Prostate gland (tissue), 2 donors: ENCODE measurements around the gene PLCH2. TPM values are rescaled to one million over a fixed set of nuclear protein-coding genes. Genes with fewer than 3 reads are reported as not detected.

Source experiments
- DNase-seq: peaks from one replicate; pipeline ENCODE4 v3.0.0-alpha.2; 2019; ENCODE audit warnings: low spot score
- H3K27ac ChIP-seq, 2 donors: fragments of 200-600 bp; sonication (generic); 2 replicates each; pipeline ENCODE4 v1.5.1; 2017 to 2019
- H3K27me3 ChIP-seq: fragments of 200-600 bp; sonication (generic); replicated peaks from 2 replicates; pipeline ENCODE4 v1.5.1; 2019; ENCODE audit not compliant: insufficient read depth
- H3K36me3 ChIP-seq, 2 donors: fragments of 200-600 bp; sonication (generic); 1 replicate in 1 of 2; 2 replicates in 1 of 2; pipeline versions ENCODE4 v1.5.1 to v1.8.1; 2017 to 2019
- H3K4me1 ChIP-seq: fragments of 200-600 bp; sonication (generic); replicated peaks from 2 replicates; pipeline ENCODE4 v1.5.1; 2019
- H3K4me3 ChIP-seq, 2 donors: fragments of 200-600 bp; sonication (generic); 2 replicates each; pipeline ENCODE4 v1.5.1; 2017 to 2019
- H3K9me3 ChIP-seq: fragments of 200-600 bp; sonication (generic); 2 replicates; pipeline ENCODE4 v1.5.1; 2017
- POLR2A ChIP-seq: fragments of 450-650 bp; IDR thresholded peaks from one replicate; pipeline ENCODE4 v1.6.1; 2016; ENCODE audit warnings: antibody characterized with exemption, mild to moderate bottlenecking
- POLR2AphosphoS5 ChIP-seq: sonication (generic); formaldehyde crosslinking; IDR thresholded peaks from one replicate; pipeline ENCODE4 v1.6.1; 2017; ENCODE audit warnings: antibody characterized with exemption
- WGBS: methylation state at CpG from one replicate; pipeline ENCODE4 v1.1.5; 2018; 5-methylcytosine and 5-hydroxymethylcytosine counted together
- intact Hi-C: fragments of 100-400 bp; cut with DNase I; formaldehyde crosslinking; loops from one replicate; pipeline ENCODE4 v1.14.2; 2022
- total RNA-seq, 2 donors: library from RNA; depleted of rRNA; stranded (reverse); fragments of >200 nt; gene quantifications; one replicate each; pipeline ENCODE4 v1.1.0, GENCODE V29; 2016
- TF ChIP-seq, protein P1 (sequence below), 4 experiments: fragments of 200-600 bp in 2 of 4; fragments of 450-650 bp in 2 of 4; sonication (generic) in 2 of 4; IDR thresholded peaks; 1 replicate in 3 of 4; 2 replicates in 1 of 4; pipeline ENCODE4 v1.5.1; 2016 to 2019; ENCODE audit warnings: antibody characterized with exemption in 4 of 4, mild to moderate bottlenecking in 2 of 4, moderate library complexity in 2 of 4

PLCH2 gene
- total RNA-seq, 2 donors from 2014 or later, result 29.8 to 41.0 TPM

DNA sequence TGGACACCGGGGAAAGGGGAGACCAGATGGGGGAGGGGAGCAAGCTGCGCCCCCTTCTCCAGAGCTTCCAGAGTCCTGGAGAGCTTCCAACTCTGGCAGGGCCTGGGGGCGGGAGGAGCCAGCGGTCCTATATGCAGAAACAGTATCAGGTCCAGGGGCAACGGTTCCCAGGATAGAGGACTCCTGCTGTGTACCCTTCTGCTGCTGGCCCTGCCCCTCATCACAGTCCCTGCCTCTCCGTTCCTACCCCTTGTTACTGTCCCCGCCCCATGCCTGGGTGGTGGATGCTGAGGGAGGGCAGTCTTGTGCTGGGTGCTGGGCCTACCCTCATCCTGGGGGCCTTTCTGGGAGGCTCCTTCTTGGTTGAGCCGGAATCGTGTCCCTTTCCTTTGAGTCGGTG, 44.6 kb upstream of the PLCH2 start:
- no peak for DNase-seq
- no peak overlapping the region for H3K4me3 ChIP-seq
- H3K4me1 ChIP-seq, result no peaks in the 10 kb centered on the region
- H3K27ac ChIP-seq, result peak overlapping the region; percentile 35 to 51
- intact Hi-C loops, result no loop called here
- TF ChIP-seq, protein P1, sequence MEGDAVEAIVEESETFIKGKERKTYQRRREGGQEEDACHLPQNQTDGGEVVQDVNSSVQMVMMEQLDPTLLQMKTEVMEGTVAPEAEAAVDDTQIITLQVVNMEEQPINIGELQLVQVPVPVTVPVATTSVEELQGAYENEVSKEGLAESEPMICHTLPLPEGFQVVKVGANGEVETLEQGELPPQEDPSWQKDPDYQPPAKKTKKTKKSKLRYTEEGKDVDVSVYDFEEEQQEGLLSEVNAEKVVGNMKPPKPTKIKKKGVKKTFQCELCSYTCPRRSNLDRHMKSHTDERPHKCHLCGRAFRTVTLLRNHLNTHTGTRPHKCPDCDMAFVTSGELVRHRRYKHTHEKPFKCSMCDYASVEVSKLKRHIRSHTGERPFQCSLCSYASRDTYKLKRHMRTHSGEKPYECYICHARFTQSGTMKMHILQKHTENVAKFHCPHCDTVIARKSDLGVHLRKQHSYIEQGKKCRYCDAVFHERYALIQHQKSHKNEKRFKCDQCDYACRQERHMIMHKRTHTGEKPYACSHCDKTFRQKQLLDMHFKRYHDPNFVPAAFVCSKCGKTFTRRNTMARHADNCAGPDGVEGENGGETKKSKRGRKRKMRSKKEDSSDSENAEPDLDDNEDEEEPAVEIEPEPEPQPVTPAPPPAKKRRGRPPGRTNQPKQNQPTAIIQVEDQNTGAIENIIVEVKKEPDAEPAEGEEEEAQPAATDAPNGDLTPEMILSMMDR (IDR thresholded peaks at IDR 0.05), result no peak
- TF ChIP-seq POLR2A (no peak), POLR2AphosphoS5 (no peak)
- no peaks in the 10 kb centered on the region for H3K27me3 ChIP-seq
- no peaks in the 10 kb centered on the region for H3K9me3 ChIP-seq
- WGBS, result 33% methylated on average over 9 of the region's 10 CpGs
- no peaks in the 10 kb centered on the region for H3K36me3 ChIP-seq

DNA sequence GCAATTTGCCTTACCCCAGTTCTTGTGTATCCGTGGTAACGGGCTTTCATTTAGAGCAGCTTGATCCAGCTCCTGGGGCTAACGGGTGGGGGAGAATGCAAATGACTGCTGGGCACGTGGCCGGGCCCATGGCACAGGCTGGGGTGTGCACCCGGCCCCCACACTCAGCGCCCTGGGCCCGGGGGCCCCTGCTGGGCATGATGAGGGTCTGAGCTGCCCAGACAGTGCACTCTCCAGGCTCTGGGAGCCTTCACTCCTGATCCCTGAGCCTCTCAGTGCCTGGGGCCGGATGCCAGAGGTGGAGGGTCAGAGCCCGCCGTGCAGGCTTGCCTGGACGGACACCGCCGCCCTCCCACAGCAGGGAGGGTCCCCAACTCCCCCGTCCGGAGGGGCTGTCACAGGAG, 43.6 kb upstream of the PLCH2 start:
- no peaks in the 10 kb centered on the region for H3K4me1 ChIP-seq
- peak overlapping the region in 1 of 2 donors; percentile 35 for H3K27ac ChIP-seq
- no peak overlapping the region for H3K4me3 ChIP-seq
- no peaks in the 10 kb centered on the region for H3K27me3 ChIP-seq
- no peak for TF ChIP-seq POLR2AphosphoS5
- no peak for TF ChIP-seq POLR2A
- TF ChIP-seq, protein P1 (IDR thresholded peaks at IDR 0.05), result no peak
- intact Hi-C loops, result no loop called here
- whole genome bisulfite sequencing, result 34% methylated on average over 16 of the region's 16 CpGs
- no peak for DNase-seq
- no peaks in the 10 kb centered on the region for H3K36me3 ChIP-seq
- no peaks in the 10 kb centered on the region for H3K9me3 ChIP-seq

DNA sequence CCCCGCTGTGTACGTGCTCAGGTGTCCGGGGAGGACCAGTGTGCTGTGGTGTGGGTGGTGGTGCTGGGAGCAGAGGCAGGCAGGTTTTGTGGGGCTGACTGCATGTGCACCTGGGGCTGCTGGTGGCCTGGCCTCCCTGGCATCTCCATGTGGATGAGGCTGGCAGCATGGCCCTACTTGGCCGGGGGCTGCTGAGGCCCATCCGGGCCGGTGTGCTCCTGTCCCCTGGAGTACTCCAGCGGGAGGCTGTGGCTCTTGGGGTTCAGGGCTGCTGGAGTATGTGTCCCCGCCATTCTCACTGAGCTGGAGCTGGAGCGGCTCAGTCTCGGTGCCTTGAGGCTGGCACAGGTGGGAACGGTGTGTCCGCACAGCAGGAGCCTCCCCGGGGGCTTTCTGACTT, 42.9 kb upstream of the PLCH2 start:
- 82% methylated on average over 13 of the region's 13 CpGs for WGBS
- no peak for DNase-seq
- H3K4me1 ChIP-seq, result no peaks in the 10 kb centered on the region
- TF ChIP-seq, protein P1 (IDR thresholded peaks at IDR 0.05), result no peak
- no peak for TF ChIP-seq POLR2AphosphoS5
- no peak for TF ChIP-seq POLR2A
- no peaks in the 10 kb centered on the region for H3K27me3 ChIP-seq
- no peaks in the 10 kb centered on the region for H3K36me3 ChIP-seq
- no peaks in the 10 kb centered on the region for H3K9me3 ChIP-seq
- intact Hi-C loops, result no loop called here
- no peak overlapping the region for H3K4me3 ChIP-seq
- no peak overlapping the region for H3K27ac ChIP-seq

DNA sequence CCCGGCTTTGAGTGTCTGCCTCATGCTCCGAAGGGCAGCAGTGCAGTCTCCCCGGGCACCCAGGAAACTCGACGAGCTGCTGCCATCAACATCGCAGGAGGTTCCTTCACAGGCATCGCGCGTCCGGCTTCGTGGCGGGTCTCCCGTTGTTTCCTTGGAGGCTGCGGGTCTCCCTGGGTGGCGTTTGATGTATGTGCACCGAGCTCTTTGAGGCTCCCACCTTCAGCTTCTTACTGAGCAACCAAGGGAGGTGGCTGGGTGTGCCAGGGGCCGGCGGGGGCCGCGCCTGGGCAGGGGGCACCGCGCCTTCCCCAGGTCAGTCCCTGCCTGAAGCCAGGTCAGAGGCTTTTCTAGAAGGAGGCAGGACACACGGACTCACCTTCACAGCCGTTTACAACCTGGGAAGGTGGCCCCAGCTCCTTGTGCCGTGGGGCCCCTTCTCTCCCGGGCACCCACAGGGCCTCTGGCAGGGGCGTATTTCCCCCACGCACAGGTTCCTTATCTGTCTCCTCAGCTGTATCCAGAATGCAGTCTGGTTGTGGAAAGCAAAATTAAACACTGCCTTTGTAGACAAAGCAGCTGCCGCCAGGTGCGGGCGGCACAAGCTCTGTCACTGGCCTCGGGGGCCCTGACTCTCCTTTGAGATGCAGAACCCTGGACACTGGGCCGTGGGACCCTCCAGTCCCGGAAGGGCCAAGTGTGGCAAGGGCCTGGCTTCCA, 42.0 kb upstream of the PLCH2 start:
- no peak overlapping the region for H3K27ac ChIP-seq
- intact Hi-C loops, result no loop called here
- 74% methylated on average over 32 of the region's 34 CpGs for WGBS
- TF ChIP-seq POLR2AphosphoS5 (no peak), POLR2A (no peak)
- TF ChIP-seq, protein P1 (IDR thresholded peaks at IDR 0.05), result no peak
- no peaks in the 10 kb centered on the region for H3K36me3 ChIP-seq
- DNase-seq, result no peak
- no peaks in the 10 kb centered on the region for H3K9me3 ChIP-seq
- H3K27me3 ChIP-seq, result no peaks in the 10 kb centered on the region
- H3K4me1 ChIP-seq, result no peaks in the 10 kb centered on the region
- H3K4me3 ChIP-seq, result no peak overlapping the region

DNA sequence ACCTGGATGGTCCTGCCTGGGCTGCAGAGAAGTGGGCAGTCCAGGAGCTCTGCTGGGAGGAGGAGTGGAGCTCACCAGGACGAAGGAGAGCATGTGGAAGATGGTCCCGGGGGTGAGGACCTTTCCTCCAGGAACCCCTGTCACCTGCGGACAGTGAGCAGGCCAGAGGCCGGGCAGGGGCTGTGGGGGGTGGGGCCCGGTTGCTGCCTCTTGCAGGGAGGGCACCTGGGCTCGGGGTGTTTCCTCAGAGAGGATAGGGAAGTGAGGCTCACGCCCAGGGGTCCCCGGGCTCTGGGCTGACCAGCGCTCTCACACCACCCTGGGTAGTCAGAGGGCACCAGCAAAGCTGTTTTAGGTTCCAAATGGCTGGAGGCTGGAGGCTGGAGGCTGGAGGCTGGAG, 41.0 kb upstream of the PLCH2 start:
- H3K9me3 ChIP-seq, result no peaks in the 10 kb centered on the region
- H3K4me1 ChIP-seq, result no peaks in the 10 kb centered on the region
- intact Hi-C loops, result no loop called here
- no peak overlapping the region for H3K4me3 ChIP-seq
- DNase-seq, result no peak
- no peaks in the 10 kb centered on the region for H3K36me3 ChIP-seq
- no peaks in the 10 kb centered on the region for H3K27me3 ChIP-seq
- TF ChIP-seq POLR2A, result no peak
- TF ChIP-seq, protein P1 (IDR thresholded peaks at IDR 0.05), result no peak
- no peak for TF ChIP-seq POLR2AphosphoS5
- H3K27ac ChIP-seq, result no peak overlapping the region
- 76% methylated on average over 9 of the region's 9 CpGs for WGBS
